ENCODE results near the gene DUSP6.

The DUSP6 gene

GRCh38 chr12:89373763-89374572 is 21.7 kb upstream of the DUSP6 start:
- no peak for DNase-seq

GRCh38 chr12:89372584-89373370 is 20.5 kb upstream of the DUSP6 start:
- no peak for DNase-seq

DNA sequence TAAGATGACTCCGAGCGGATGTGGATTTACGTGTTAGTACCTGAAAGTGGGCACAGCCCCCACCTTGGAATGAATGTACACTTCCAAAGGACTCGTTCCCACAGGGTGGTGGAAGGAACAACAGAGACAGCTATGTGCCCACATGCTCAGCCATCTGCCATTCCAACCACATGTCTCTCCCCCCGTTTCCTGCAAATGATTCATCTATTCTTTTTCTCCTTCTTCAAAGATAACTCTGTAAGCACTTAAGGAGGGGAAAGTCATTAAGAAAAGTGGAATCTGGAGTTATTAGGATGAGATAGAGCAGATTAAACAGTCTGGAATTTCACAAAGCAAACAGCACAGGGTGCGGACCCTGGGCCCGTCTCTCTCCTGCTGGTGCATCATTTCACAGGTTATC is 18.5 kb upstream of the DUSP6 start:
- DNase-seq: no peak

GRCh38 chr12:89370421-89370831 is 18.1 kb upstream of the DUSP6 start:
- DNase-seq: no peak

DNA sequence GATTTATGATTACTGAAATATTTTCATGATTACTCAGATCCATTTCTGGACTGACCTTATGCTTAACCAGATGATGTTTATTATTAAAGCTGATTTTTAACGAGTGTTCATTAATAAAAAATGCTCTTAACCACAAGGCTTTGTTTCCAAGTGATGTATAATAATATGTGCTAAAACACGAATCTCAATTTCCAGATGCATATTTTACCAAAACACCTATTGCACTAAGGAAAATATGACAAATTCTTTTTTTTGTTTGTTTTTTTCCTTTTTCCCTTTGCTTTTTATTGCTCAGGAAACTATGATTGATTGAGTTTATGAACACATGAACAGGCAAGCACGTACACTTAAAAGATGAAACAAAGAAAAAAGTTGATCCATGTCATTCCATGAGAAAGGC is 16.9 kb upstream of the DUSP6 start:
- DNase-seq: no peak

DNA sequence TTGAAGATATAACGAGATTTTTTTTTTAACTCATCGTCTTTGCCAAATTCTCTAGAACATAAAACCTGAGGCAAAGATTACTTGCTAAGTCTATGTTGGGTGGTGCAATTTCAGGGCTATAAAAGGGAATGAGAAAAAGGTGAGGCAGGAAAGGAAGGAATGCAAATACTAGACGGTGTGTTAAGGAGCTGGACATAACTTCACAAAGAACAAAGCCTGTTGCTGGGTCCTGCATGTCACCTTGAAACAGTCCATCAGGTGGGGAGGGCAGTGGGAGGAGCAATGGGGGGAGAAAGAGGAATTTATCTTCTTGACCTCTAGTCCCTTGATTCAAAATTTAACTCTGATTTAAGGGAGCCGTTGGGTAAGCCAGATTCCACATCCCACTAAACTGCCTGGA is 16.1 kb upstream of the DUSP6 start:
- DNase-seq: no peak

DNA sequence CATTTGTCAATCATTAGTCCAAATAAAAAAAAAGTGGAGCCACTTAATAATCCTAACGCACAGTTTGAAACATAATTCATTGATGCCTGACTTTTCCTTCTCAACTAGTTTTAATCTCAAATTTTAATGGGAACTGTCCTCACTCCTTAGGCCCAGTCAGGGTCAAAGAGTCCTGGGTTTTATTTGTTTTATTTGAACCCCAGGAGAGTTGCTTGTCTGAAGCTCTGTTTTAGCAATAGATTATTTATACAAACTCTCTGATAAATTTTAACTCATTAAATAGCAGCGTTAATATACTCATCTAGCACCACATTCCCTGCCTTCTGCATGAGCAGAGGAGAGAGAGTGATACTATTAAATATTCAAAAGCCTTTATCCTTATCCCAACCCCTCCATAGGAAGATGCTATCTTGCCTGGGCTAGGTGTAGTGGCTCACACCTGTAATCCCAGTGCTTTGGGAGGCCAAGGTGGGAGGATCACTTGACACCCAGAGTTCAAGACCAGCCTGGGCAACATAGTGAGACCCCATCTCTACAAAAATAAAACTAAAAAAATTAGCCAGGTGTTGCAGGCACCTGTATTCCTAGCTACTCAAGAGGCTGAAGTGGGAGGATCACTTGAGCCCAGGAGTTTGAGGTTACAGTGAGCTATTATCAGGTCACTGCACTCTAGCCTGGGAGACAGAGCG is 14.5 kb upstream of the DUSP6 start:
- DNase-seq: no peak

- no peak for DNase-seq
Observed at GRCh38 chr12:89364631-89365030, 12.3 kb upstream of the DUSP6 start.

- DNase-seq: no peak
Observed at GRCh38 chr12:89364058-89364457, 11.8 kb upstream of the DUSP6 start.

DNA sequence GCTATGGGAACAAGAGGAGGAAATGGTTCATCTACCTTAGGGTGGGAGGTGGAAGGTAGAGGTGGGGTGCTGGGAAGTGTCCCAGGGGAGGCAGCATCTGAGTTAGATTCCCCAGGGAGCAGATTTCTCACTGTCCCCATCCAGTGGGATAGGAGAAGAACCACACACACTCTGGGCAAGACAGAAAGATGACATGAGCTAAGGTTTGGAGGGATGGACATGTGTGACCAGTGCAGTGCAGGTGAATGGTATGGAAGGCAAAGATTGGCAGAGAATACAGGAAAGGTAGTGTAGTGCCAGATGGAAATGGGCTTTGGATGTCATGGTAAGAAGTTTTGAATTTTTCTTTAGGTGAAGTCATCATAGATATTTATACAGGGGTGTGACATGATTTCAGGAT is 11.3 kb upstream of the DUSP6 start:
- DNase-seq: no peak

DNA sequence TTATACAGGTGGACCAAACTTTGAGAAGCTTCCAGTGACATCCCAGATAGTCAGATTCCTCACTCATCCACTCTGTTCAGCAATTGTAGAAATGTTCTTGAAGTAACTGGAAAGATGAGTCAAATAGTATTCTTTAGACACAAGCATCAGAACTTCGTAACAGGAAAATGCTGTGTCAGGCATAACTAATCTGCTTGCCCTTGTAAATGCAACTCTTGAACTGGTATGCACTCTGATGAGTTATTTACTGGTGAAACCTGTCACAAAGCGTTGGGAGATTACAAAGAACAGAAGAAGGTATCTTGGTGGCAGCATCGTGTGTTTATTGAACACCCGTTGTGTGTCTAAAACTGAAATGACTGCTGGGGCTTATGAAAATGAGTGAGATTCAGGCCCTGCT is 10.8 kb upstream of the DUSP6 start:
- DNase-seq: no peak

DNA sequence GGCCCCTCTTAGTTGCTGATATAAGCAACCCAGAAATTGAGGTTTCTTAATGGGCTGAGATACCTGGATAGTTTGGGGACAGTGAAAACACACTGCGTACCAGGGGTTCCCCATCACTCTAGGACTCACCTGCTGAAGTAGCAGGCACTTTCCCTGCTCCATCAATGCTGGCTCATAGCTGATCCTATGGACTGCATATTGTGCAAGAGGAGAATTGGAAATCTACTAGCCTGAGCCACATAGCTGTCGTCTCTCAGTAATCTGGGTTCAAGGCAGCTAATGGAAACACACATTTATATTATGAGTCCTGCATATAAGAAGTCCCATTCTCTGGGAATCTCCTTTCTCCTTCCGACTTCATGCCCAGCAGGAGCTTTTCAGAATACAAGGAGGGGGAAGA is 7.3 kb upstream of the DUSP6 start:
- no peak for DNase-seq

- DNase-seq: no peak
Observed at GRCh38 chr12:89358805-89359204, 6.5 kb upstream of the DUSP6 start.

DNA sequence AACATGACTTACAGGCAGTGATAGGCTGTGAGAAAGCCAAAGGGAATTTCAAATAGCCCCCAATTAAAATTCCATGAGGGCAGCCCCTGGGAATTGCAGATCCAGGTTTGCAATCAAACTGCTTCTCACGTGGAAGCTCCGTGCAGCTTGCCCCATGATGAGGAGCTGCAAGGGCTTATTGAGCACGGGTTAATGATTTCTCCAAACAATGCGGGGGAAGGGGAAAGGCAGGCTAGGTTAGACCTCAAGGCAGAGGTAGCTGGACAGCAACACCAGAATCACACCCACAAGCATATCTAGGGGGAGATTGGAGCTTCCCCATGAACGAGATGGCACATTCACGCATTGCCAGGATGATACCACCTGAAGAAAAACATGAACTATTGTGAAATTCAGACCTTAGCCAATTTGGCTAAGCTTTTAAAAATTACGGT is 5.0 kb upstream of the DUSP6 start:
- DNase-seq: no peak

- no peak for DNase-seq
Observed at GRCh38 chr12:89356069-89356665, 3.9 kb upstream of the DUSP6 start.

- DNase-seq: peak; percentile 52
Observed at GRCh38 chr12:89355243-89356068, 3.2 kb upstream of the DUSP6 start.

- DNase-seq: no peak
Observed at GRCh38 chr12:89354612-89355067, 2.3 kb upstream of the DUSP6 start.

- DNase-seq: peak; percentile 62
Observed at GRCh38 chr12:89353823-89354611, 1.7 kb upstream of the DUSP6 start.

GRCh38 chr12:89353188-89353822 is 1.0 kb upstream of the DUSP6 start:
- DNase-seq: peak; percentile 59

DNA sequence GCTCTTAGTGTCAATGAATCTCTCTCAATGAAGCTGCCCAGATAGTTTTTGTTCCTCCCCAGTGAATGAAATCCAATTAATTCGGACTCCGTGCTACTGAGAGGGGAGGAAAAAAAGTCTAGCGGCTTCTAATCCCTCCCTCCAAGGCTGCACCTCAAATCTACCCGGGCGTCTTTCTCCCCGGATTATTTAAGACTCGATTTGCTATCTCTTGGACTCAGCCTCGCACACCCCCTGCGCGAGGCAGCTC is 134 bp downstream of the DUSP6 start:
- DNase-seq: no peak
